ENCODE data around the gene TNFAIP8L1.

Gene TNFAIP8L1

GRCh38 chr19:4693471-4694121, 54.3 kb downstream of the TNFAIP8L1 start:
- 88 to 100% methylated on average over 3 to 11 of the region's 15 CpGs for WGBS, 2 experiments (ENCODE audit: insufficient coverage in 2 of 2)
- Histone ChIP-seq H3K4me1 (ENCODE audit: control insufficient read depth, insufficient read depth, low read length, poor library complexity, severe bottlenecking) (no peaks in the 10 kb centered on the region), H3K4me3 (ENCODE audit: extremely low read depth, insufficient read depth, low read length, poor library complexity, severe bottlenecking) (no peak overlapping the region), H3K27ac (ENCODE audit: low read depth, low read length, severe bottlenecking) (no peak overlapping the region), H3K36me3 (ENCODE audit: control insufficient read depth, insufficient read depth, low read length) (peaks cover 71% of the 10 kb centered on the region), H3K9me3 (ENCODE audit: control insufficient read depth, low read length) (no peaks in the 10 kb centered on the region)

- Histone ChIP-seq H3K4me3 (ENCODE audit: extremely low read depth, insufficient read depth, low read length, poor library complexity, severe bottlenecking) (no peak overlapping the region), H3K9me3 (ENCODE audit: control insufficient read depth, low read length) (no peaks in the 10 kb centered on the region), H3K27ac (ENCODE audit: low read depth, low read length, severe bottlenecking) (peak overlapping the region; percentile 20), H3K36me3 (ENCODE audit: control insufficient read depth, insufficient read depth, low read length) (peaks cover 74% of the 10 kb centered on the region), H3K4me1 (ENCODE audit: control insufficient read depth, insufficient read depth, low read length, poor library complexity, severe bottlenecking) (no peaks in the 10 kb centered on the region)
- WGBS, 2 experiments (ENCODE audit: insufficient coverage in 2 of 2), result 95 to 96% methylated on average over 19 to 22 of the region's 22 CpGs
Observed at GRCh38 chr19:4694211-4694987, 55.1 kb downstream of the TNFAIP8L1 start.

GRCh38 chr19:4695224-4695731, 56.0 kb downstream of the TNFAIP8L1 start:
- H3K27ac ChIP-seq (ENCODE audit: low read depth, low read length, severe bottlenecking), result no peak overlapping the region
- no peaks in the 10 kb centered on the region for H3K9me3 ChIP-seq (ENCODE audit: control insufficient read depth, low read length)
- H3K36me3 ChIP-seq (ENCODE audit: control insufficient read depth, insufficient read depth, low read length), result peaks cover 74% of the 10 kb centered on the region
- H3K4me3 ChIP-seq (ENCODE audit: extremely low read depth, insufficient read depth, low read length, poor library complexity, severe bottlenecking), result no peak overlapping the region
- no peaks in the 10 kb centered on the region for H3K4me1 ChIP-seq (ENCODE audit: control insufficient read depth, insufficient read depth, low read length, poor library complexity, severe bottlenecking)
- WGBS, 2 experiments (ENCODE audit: insufficient coverage in 2 of 2), result 93 to 94% methylated on average over 17 to 19 of the region's 19 CpGs

- H3K4me3 ChIP-seq (ENCODE audit: extremely low read depth, insufficient read depth, low read length, poor library complexity, severe bottlenecking), result no peak overlapping the region
- 94 to 96% methylated on average over 14 of the region's 14 CpGs for WGBS, 2 experiments (ENCODE audit: insufficient coverage in 2 of 2)
- H3K36me3 ChIP-seq (ENCODE audit: control insufficient read depth, insufficient read depth, low read length), result peaks cover 83% of the 10 kb centered on the region
- H3K4me1 ChIP-seq (ENCODE audit: control insufficient read depth, insufficient read depth, low read length, poor library complexity, severe bottlenecking), result no peaks in the 10 kb centered on the region
- H3K27ac ChIP-seq (ENCODE audit: low read depth, low read length, severe bottlenecking), result no peak overlapping the region
- no peaks in the 10 kb centered on the region for H3K9me3 ChIP-seq (ENCODE audit: control insufficient read depth, low read length)
Observed at GRCh38 chr19:4697304-4697703, 58.0 kb downstream of the TNFAIP8L1 start.

- no peak overlapping the region for H3K4me3 ChIP-seq (ENCODE audit: extremely low read depth, insufficient read depth, low read length, poor library complexity, severe bottlenecking)
- no peaks in the 10 kb centered on the region for H3K4me1 ChIP-seq (ENCODE audit: control insufficient read depth, insufficient read depth, low read length, poor library complexity, severe bottlenecking)
- peaks cover 89% of the 10 kb centered on the region for H3K36me3 ChIP-seq (ENCODE audit: control insufficient read depth, insufficient read depth, low read length)
- no peak overlapping the region for H3K27ac ChIP-seq (ENCODE audit: low read depth, low read length, severe bottlenecking)
- WGBS, 2 experiments (ENCODE audit: insufficient coverage in 2 of 2), result 95 to 96% methylated on average over 31 to 33 of the region's 33 CpGs
- no peaks in the 10 kb centered on the region for H3K9me3 ChIP-seq (ENCODE audit: control insufficient read depth, low read length)
Observed at GRCh38 chr19:4699826-4700692, 60.7 kb downstream of the TNFAIP8L1 start.

GRCh38 chr19:4700693-4700970, 61.3 kb downstream of the TNFAIP8L1 start:
- Histone ChIP-seq H3K36me3 (ENCODE audit: control insufficient read depth, insufficient read depth, low read length) (peaks cover 89% of the 10 kb centered on the region), H3K4me3 (ENCODE audit: extremely low read depth, insufficient read depth, low read length, poor library complexity, severe bottlenecking) (no peak overlapping the region), H3K27ac (ENCODE audit: low read depth, low read length, severe bottlenecking) (no peak overlapping the region), H3K4me1 (ENCODE audit: control insufficient read depth, insufficient read depth, low read length, poor library complexity, severe bottlenecking) (no peaks in the 10 kb centered on the region), H3K9me3 (ENCODE audit: control insufficient read depth, low read length) (no peaks in the 10 kb centered on the region)
- WGBS, 2 experiments (ENCODE audit: insufficient coverage in 2 of 2), result 91 to 92% methylated on average over 11 of the region's 11 CpGs

GRCh38 chr19:4701557-4701956, 62.2 kb downstream of the TNFAIP8L1 start:
- Histone ChIP-seq H3K27ac (ENCODE audit: low read depth, low read length, severe bottlenecking) (no peak overlapping the region), H3K4me1 (ENCODE audit: control insufficient read depth, insufficient read depth, low read length, poor library complexity, severe bottlenecking) (no peaks in the 10 kb centered on the region), H3K9me3 (ENCODE audit: control insufficient read depth, low read length) (no peaks in the 10 kb centered on the region), H3K4me3 (ENCODE audit: extremely low read depth, insufficient read depth, low read length, poor library complexity, severe bottlenecking) (no peak overlapping the region), H3K36me3 (ENCODE audit: control insufficient read depth, insufficient read depth, low read length) (peaks cover 88% of the 10 kb centered on the region)
- 92 to 95% methylated on average over 7 of the region's 8 CpGs for WGBS, 2 experiments (ENCODE audit: insufficient coverage in 2 of 2)

GRCh38 chr19:4702764-4703163, 63.4 kb downstream of the TNFAIP8L1 start:
- no peaks in the 10 kb centered on the region for H3K4me1 ChIP-seq (ENCODE audit: control insufficient read depth, insufficient read depth, low read length, poor library complexity, severe bottlenecking)
- H3K27ac ChIP-seq (ENCODE audit: low read depth, low read length, severe bottlenecking), result no peak overlapping the region
- H3K9me3 ChIP-seq (ENCODE audit: control insufficient read depth, low read length), result no peaks in the 10 kb centered on the region
- no peak overlapping the region for H3K4me3 ChIP-seq (ENCODE audit: extremely low read depth, insufficient read depth, low read length, poor library complexity, severe bottlenecking)
- peaks cover 84% of the 10 kb centered on the region for H3K36me3 ChIP-seq (ENCODE audit: control insufficient read depth, insufficient read depth, low read length)
- WGBS, 2 experiments (ENCODE audit: insufficient coverage in 2 of 2), result 93 to 97% methylated on average over 9 of the region's 11 CpGs

GRCh38 chr19:4703671-4704316, 64.5 kb downstream of the TNFAIP8L1 start:
- Histone ChIP-seq H3K36me3 (ENCODE audit: control insufficient read depth, insufficient read depth, low read length) (peaks cover 85% of the 10 kb centered on the region), H3K27ac (ENCODE audit: low read depth, low read length, severe bottlenecking) (no peak overlapping the region), H3K4me1 (ENCODE audit: control insufficient read depth, insufficient read depth, low read length, poor library complexity, severe bottlenecking) (no peaks in the 10 kb centered on the region), H3K9me3 (ENCODE audit: control insufficient read depth, low read length) (no peaks in the 10 kb centered on the region), H3K4me3 (ENCODE audit: extremely low read depth, insufficient read depth, low read length, poor library complexity, severe bottlenecking) (no peak overlapping the region)
- 94 to 98% methylated on average over 19 to 28 of the region's 28 CpGs for WGBS, 2 experiments (ENCODE audit: insufficient coverage in 2 of 2)

GRCh38 chr19:4704317-4704673, 65.0 kb downstream of the TNFAIP8L1 start:
- H3K27ac ChIP-seq (ENCODE audit: low read depth, low read length, severe bottlenecking), result no peak overlapping the region
- no peak overlapping the region for H3K4me3 ChIP-seq (ENCODE audit: extremely low read depth, insufficient read depth, low read length, poor library complexity, severe bottlenecking)
- WGBS, 2 experiments (ENCODE audit: insufficient coverage in 2 of 2), result 89 to 96% methylated on average over 7 to 8 of the region's 9 CpGs
- H3K4me1 ChIP-seq (ENCODE audit: control insufficient read depth, insufficient read depth, low read length, poor library complexity, severe bottlenecking), result no peaks in the 10 kb centered on the region
- H3K36me3 ChIP-seq (ENCODE audit: control insufficient read depth, insufficient read depth, low read length), result peaks cover 85% of the 10 kb centered on the region
- H3K9me3 ChIP-seq (ENCODE audit: control insufficient read depth, low read length), result no peaks in the 10 kb centered on the region
